ENCODE results near the gene GMNN.

DNA sequence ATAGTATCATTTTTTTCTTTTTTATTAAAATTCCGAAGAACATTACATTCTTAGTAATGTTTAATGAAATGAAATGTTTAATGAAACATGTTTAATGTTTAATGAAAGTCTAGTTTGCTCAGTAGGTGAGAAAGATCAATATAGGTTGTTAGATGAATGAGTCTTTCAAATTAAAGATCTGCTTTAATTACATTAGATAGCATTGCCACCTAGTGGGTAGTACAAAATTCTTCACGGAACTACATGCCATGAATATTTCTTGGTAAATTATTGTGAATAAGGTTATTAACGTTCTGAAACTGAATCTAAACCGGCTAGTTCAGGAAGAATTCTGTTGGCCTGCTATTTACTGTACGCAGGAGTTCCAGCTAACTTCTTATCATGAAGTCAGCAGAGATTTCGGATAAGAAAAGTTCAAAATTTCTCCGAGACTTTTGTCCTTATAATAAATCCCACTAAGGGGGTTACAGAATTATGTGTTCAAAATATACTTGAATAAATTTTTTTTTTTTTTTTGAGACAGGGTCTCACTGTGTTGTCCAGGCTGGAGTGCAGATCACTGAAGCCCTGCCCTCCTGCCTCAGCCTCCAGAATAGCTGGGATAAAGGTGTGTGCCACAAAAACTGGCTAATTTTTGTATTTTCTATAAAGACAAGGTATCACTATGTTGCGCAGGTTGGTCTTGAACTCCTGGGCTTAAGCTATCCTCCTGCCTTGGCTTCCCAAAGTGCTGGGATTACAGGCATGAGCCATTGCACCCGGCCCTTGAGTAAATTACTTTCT is 7.9 kb upstream of the GMNN start:
- peak in 1 of 3 experiments; percentile 43 for TF ChIP-seq CTCF (optimal IDR thresholded peaks at IDR 0.05 in 1 of 3, IDR thresholded peaks at IDR 0.05 in 1 of 3, conservative IDR thresholded peaks at IDR 0.05 in 1 of 3; ENCODE audit: extremely low read depth in 1 of 3, insufficient read depth in 2 of 3, low read length in 3 of 3)
- no peak for TF ChIP-seq EZH2 (IDR thresholded peaks at IDR 0.05; ENCODE audit: low read length)

Data from keratinocyte (primary cell).